NCI-H1105 treated with DMSO at 0.1 percent for 48 hours (cell line): ENCODE results near the gene METTL24.

Experiments
- DNase-seq: peaks from one replicate; lab custom pipeline; 2025; lab: John Stamatoyannopoulos, UW

METTL24 gene

DNA sequence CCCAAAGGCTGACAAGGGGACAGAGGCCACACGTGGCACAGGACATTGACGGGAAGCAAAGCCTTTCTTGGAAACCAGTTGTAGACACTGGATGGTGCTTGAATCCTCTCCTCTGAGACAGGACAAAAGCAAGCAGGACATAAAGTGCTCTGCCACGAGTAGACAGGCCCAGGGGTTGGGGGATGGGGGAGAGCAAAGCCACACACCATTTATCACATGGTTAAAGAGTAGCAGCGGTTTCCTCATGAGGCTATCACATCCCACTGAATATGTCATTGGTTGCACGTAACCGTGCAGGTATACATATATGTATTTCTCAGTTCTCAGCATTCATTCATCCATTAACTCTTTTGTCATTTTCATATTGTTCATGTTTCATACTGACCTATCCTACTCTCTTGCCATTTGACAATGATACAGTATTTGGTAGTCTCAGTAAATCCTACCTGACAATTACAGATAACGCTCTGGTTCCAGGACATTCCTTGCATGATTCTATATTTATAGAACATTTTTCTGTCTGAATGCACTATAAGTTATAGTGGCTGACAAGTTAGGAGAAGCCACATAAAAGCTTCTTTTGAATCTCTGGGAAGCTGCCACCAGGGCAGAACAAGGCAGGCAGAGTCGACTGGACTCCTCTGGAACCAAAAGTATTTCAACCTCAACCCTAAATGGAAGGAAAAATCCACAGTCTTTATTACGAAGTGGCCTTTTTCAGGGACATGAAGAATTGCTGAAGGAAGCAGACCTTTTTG is 23.5 kb downstream of the METTL24 start:
- DNase-seq, result no peak

DNA sequence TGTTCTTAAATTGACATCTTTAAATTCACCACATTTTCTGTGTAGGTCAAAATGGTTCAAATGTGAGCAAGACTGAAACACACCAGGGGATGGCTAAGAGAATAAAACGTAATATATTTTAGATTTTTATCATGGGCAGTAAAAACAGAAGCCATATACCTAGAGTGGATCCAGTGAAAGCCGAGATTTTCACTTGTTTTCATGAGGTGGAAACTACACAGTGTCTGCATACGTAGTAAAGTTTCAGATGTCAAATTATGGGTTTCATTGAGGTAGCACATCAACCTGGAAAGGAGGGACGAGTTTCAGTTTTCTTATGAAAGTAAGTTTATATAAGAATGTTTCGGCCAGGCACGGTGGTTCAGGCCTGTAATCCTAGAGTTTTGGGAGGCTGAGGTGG is 25.9 kb downstream of the METTL24 start:
- DNase-seq, result no peak

DNA sequence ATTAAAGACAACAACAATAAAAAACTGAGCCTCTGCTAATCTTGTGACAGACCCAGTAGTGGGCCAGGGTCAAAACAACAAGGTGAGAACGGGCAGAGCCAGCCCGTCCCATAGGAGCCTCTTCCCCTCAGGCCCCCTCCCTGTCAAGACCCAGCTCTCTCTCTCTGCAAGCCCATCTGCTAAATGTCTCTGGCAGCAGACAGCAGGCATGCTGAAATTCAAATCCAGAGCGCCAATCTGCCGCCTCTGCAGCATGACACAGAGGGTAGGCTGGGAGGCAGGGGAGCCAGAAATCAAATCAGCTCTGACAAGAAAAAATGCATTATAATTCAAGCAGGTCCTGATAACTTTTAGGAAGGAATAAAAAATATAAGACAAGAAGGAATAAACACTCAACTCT is 26.3 kb downstream of the METTL24 start:
- DNase-seq, result no peak

DNA sequence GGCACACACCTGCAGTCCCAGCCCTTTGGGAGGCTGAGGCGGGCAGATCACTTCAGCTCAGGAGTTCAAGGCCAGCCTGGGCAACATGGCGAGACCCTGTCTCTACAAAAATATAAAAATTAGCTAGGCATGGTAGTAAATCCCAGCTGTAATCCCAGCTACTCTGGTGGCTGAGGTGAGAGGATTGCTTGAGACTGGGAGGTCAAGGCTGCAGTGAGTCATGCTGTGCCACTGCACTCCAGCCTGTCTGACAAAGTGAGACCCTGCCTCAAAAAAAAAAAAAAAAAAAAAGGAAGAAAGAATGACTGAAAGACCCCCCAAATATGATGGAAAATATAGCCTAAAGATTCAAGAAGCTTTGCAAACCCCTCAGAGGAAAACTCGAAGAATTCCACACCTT is 26.8 kb downstream of the METTL24 start:
- no peak for DNase-seq

DNA sequence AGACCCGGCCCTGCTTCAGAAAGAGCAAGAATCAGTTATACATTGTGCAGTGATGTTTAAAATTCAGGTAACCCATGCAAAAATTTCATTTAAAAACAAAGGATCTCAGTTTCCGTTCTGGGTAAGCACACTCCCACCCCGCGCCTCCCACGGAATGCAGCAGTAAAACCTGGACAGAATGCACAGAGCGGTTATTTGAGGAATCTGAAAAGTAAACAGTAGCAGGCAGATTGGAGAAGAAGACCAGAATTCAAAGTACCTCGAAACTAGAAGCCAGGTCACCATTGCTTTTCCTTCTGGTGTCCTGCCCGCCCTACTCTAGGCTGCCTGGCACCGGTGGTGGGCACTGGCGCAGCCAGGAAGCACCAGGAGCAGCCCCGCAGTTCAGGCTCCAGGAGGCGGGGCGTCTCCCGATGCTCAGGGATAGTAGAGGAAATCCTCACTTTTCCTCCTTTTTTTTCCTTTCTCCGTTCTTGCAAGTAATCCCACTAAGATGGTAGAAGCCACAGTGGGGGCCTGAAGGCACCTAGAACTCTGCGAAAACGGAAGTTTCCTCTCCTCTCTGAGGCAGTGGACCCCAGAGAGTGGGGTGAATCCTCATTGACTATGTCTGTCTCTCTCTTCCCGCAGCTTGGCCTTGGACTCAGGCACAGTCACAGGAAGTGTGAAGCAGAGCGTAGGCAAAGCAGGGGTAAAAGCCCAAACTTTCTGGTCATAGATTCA is 28.3 kb downstream of the METTL24 start:
- no peak for DNase-seq

DNA sequence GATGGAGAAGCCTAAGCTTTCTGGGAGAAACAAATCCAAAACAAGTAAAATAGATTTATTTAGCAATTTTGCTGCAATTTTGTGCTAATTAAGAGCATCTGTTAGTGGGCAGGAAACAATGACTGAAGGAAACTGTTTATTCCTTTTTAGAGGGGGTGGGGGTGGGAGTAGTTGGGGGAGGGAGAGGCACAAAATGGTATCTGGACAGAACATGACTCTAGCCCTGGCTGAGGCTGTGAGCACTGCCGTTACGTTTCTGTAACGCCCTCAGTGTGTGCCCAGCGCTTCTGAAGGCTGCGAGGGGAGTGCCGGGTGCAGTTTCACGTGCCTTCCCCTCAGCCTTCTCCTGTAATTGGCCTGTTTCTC is 28.8 kb downstream of the METTL24 start:
- no peak for DNase-seq

DNA sequence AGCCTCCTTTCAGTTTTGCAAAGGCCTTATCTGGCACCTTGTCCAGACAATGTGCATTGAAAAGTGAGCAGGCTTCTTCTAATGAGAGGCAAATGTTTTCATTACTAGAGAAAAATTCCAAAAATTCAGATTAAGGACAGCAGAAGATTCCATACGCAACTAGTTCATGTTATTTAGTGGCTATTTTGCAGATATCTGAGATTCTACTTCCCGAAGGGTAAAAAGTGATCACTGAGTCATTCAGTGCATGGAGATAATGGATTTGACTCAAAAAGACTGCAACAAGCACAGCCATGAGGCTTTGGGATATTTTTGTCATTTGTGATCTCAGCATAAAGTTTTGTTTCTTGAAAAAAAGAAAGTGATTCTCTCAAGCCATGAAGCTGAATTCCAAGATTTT is 29.9 kb downstream of the METTL24 start:
- no peak for DNase-seq

DNA sequence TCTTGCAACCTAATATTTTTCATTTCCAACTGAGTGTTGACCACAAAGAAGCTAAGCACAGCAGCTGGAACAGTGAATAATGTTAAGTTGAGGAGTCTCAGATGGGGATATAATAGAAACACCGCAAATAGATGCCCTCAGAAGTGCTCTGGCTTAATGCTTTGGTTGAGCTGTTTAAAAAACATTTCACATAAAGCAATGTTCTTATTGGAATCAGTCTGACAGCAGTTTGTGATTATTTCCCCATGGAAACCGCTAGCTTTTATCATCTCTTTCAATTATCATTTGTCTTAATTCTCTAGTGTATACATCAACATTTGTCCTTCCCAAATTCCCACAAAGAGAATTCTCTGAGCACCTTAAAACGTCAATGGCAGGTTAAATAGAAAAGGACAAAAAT is 30.8 kb downstream of the METTL24 start:
- DNase-seq, result no peak

DNA sequence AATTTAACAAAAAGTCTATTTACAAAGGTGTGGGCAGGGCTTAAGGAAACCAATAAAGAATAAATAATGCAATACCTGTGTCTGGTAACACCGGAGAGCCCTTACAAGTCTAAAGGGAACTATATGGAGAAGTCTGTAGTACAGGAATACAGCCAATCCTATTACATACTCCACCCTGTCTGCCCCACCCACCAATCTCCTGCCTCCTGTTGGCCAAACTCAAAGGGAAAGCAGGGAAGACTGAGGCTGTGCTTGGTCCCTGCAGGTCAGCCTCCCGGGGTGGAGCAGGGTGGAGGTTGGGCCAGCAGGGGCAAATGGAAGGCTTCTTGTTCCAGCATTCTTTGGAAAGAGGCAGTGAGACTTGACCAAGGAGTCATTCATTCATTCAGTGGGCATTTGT is 31.5 kb downstream of the METTL24 start:
- no peak for DNase-seq

DNA sequence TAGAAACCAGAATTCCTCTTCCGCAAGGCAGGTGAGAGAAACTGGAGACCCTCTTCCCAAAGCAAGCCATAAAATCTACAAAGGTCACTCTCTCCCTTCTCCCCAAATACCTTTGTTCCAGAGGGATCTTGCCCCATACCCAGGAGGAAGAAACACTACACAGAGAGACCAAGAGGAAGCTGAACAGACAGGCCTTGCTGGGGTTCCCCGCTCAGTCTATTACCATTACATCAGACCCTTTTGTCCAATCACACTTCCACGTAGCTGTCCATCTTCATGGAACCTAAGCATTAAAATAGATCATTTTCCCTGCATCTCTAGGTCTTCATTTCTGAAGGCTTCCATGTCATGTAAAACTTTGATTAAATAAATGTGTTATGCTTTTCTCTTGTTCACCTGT is 32.1 kb downstream of the METTL24 start:
- DNase-seq, result no peak

DNA sequence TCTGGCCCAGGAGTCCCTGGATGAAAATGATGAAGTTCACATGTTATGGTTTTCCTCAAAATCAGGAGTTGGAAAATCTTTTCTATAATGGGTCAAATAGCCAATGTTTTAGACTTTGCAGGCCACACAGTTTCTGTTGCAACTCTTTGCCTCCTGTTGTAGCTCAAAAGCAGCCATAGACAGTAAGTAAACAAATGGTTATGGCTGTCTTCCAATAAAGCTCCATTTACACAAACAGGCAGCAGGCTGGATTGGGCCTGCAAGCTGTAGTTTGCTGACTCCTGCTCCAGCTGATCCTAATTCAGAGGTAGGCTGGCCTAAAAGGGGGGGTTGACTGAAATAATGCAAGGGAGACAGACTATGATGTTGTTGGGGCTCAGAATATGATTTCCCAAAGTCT is 33.0 kb downstream of the METTL24 start:
- peak; percentile 82 for DNase-seq

DNA sequence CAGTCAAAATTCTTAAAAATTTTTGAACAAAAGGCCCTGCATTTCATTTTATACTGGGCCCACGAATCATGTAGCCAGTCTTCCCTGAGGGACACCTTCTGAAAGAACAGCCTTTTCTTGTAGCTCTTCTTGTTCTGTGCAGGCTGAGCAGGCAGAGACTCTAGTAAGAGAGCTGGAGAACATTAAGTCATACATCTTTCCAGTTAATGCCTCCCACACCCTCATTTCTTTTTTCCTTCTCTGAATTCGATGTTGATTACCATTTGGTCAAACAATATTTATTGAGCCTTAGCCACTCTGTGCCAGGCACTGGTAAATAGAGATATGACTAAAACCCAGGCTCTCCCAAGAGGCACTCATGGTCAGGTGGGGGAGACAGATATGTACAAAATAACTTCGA is 33.6 kb downstream of the METTL24 start:
- no peak for DNase-seq

DNA sequence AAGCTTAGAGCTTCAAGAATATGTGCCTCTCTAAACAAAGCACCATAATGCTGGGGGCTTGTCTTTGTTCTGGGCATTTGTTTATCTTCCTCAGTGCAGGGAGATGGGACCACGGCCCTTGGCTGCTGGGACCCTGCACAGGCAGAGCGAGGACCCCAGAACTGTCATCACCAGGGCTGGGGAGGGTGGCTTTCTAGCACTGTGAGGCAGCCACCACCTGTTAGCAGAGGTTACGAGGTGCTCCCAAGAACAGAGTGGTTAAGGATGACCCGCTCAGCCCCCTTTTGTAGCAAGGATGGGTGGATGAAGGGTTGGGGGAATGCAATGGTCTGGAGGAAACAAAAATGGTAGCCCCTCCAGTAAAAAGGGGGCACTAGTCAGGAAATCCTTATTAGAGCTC is 34.9 kb downstream of the METTL24 start:
- no peak for DNase-seq

DNA sequence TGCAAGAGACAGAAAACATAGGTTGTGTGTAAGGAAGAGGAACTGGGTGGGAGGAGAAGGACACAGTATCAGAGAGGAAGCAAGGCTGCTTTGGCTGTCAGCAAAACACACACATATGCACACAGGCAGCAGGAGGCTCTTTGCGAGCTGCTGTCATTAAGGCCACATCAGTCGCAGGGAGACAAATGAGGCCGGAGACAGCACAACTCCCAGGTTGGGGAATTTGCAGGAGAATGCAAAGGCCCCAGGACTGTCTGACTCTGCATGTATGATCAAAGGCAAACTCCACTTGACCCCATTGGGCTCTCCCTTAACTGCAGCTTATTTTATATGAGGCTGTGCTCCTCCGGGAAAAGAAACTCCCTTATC is 35.3 kb downstream of the METTL24 start:
- no peak for DNase-seq

DNA sequence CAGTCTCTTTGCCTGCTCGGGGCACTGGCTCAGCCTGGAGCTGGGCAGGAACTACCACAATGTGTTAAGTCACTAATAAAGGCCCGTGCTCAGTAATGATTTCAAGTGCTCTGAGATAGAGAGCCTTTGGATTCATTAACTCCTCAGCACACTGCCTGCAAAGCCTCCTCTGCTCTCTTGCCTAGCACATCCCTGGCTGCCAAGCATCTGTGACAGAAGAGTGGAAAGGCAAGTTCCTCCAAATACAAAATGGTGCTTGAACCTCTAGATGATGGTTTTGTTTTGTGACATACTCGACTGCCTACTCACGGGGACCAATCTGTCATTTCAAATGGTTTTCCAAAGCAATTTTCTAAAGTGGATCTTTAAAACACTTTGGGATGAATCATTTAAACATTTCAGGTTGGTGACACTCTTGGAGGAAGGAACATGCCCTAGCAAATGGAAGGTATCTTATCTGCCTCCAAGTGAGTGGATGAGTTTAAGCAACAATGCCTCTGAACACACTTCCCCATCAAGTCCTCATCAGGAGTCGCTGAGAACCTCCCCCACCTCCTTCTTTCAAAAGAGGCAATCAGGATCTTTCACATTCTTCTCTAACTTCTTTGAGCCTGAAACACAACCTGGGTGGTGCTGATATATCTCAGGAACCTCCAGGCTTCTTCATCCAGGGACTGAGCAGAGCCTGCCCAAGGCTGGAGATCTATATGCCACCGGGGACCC is 35.8 kb downstream of the METTL24 start:
- no peak for DNase-seq

DNA sequence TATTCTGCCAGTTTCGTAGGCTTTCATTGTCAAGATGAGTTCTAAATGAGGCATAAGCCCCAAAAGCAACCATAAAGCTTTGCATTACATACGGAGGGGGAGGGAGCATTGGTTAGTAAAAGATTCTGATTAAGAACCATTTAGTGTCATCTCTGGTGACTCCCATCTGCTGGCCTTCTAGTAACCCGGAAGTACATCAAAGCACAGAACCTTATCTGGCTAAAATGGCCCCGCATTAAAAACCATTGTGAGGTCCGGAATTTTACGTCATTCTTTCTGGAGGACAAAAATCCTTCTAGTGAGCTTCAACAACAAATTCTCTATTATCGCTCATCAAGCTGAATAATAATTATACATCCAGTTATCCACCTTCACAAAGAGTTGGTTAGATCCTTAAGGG is 37.8 kb downstream of the METTL24 start:
- no peak for DNase-seq

DNA sequence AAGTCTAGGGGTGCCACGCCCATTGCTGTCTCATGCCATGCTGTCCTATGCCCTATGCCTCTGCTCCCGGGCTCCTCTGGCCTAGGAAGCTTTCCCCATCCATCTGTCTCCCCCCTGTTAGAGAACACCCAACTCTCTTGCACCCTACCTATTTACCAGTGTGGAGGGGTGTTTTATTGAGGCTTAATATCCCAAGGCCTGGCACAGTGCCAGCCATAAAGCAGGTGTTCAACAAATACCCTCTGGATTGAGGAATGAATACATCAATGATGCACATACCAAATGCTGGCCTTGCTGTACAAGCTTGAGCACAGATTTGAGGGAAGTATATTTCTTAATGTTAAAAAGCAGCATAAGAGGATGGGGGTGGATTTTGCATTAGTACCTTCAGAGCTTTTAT is 38.3 kb downstream of the METTL24 start:
- DNase-seq, result peak; percentile 61

DNA sequence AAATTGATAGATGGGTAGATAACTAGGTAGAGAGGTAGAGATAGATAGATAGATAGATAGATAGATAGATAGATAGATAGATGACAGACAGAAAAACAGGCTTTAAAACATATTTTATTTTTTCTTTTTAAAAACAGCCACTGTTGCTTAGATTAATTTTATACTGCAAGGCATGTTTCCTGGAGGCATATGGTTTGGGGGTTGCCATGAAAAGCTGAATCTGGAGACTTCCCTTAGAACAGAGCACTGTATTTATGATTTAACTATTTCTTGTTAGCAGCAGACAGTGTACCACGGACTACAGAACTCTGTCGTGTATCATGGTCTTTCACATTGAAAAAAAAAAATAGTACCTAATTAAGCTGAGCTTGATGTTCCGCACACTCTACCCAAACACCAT is 38.8 kb downstream of the METTL24 start:
- DNase-seq, result no peak

DNA sequence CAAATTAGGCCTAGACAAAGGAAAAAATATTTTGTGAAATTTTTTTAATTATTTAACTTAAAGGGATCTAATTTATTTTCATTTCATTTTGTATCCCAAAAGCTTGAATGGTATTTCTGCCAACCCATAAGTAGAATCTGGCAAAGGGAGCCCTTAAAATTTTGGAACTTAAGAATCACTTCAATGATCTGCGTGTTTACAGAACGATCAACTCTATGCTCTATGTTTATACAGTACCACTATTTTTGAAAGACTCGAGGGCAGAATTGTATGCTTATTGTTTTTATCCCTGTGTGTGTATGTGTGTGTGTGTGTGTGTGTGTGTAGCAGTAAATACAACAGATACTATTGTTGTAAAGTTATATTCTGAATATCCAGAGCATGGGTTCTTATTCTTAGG is 39.2 kb downstream of the METTL24 start:
- DNase-seq, result no peak

DNA sequence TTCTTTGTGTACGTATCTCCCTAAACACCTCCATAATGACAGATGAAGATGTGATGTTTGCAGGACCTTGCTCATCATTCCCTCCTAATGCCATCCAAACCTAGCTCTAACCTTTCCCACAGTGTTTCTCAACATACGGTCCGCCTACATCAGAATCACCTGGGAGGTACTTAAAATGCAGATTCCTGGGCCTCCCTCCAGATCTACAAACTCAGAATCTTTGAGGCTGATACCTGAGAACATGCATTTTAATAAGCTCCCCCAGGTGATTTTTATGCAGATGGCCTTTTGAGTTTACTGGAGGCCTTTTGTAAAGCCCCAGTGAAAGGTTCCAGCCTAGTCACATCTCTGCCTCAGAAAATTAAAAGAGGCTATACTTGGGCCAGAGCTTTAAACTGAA is 40.5 kb downstream of the METTL24 start:
- DNase-seq, result no peak

DNA sequence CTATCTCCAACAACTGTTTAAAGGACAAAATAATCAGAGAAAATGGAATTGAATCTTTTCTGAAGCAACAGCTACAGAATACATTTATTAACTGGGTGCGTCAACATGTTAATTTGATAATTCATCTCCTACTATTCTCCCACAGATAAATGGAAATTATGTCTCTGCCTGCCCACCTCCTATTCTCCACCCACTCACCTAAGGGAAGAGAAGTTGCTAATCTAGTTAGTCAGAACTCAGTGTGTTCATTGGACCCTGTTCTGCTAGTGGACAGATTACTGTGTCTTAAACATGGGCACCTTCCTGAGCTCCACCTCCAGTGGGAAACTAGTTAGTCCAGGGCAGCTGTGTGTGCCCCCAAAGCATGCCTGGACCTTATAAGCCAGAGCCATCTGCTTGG is 41.0 kb downstream of the METTL24 start:
- no peak for DNase-seq

DNA sequence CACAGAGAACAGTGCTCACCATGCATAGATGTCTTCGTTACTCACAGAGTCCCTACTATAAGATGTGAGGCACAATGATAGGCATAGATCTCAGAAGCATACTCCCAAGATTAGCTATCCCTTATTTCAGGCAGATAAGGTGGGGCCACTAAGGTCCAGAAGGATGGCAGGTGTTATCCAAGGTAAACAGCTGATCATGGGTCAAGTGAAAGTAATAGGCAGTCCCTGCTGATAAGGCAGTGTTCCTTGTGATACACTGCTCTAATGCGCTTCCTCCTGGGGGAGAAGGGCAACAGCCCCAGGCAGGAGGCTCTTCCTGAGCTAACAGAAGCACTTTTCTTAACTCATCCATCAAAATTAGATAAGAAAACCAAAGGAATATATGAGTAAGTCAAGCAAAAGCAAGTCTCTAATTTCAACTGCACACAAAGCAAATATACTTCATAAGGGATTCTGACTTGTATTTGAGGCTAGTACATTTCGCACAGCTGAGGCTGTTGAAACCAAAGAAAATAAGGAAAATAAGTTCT is 42.2 kb downstream of the METTL24 start:
- no peak for DNase-seq

DNA sequence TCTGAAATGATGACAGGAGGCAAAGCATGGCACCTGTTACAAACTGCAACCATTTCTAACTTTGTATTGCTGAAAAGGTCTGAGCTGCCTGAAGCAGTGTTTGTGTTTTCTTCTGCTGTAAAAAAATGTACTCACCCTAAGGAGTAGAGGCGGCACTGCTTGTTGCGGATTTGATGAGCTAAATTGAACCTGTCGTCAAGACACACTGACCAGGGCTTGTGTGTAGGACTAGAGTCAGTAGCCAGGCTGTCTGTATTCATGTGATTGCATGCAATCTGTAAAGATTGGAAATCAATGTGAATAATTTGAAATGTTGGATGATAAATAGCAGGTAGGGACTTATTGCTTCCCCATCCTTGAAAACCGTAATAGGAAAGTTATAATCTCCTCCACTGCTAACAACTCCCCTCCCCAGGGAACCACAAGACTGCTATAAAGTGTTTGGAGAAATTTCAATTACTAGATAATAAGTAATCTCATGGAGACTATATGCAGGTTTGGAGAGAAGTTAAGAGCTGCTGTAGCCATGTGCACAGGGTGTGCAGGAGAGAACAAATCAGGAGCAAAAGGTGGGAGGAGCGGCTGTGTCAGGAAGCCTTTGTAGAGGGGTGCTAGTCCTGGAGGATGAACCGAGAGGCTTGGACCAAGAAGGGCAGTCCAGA is 42.8 kb downstream of the METTL24 start:
- DNase-seq, result no peak
